ENCODE data around the gene KCNN4. TPM values are rescaled to one million over a fixed set of nuclear protein-coding genes. Genes with fewer than 3 reads are reported as not detected.
"Not testable (repeated sequence)": the region's sequence is repeated elsewhere in the genome, so short reads cannot be mapped to it uniquely, and the experiment has no call there.

Gene KCNN4
- total RNA-seq, 1 experiment from 2014 or later, result 30.3 TPM

DNA sequence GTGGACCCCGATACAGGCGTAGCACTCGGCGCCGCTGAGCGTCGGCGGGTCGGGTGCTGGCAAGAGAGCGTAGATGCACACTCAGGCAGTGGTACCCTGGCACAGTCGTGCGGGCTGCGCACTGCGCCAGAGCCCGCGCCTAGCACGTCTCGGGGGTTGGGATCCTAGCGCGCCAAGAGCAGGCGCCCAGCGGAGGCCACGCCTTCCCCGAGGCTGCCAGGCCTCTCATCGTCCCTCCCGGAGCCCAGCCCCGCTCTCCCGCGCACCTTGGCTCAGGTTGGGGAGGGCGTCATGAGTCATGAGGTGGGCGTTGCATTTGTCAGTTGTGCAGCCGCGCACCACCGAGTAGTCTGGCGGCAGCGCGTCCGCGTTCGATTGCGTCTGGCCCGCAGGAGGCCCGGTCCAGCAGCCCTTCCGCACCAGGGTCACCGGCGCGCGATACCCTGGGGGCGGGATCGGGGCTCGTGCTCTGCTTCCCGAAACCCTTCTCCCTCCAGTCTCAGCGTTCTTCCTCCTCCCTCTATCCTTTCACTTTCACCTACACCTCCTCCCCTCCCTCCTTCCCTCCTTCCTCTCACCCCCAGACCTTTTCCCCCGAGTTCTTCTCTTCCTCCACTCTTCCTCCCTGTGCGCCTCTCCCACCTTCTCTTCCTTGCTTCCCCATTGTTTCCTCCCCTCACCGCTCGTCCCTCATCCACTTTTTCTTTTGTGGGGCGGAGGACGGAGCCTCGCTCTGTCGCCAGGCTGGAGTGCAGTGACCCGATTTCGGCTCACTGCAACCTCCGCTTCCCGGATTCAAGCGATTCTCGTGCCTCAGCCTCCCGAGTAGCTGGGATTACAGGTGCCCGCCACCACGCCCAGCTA is 18.0 kb upstream of the KCNN4 start:
- DNase-seq (ENCODE audit: low read depth), result peak; percentile 78

- no peak for DNase-seq (ENCODE audit: low read depth)
These were observed 17.3 kb upstream of the KCNN4 start for GRCh38 chr19:43798026-43798545.

DNA sequence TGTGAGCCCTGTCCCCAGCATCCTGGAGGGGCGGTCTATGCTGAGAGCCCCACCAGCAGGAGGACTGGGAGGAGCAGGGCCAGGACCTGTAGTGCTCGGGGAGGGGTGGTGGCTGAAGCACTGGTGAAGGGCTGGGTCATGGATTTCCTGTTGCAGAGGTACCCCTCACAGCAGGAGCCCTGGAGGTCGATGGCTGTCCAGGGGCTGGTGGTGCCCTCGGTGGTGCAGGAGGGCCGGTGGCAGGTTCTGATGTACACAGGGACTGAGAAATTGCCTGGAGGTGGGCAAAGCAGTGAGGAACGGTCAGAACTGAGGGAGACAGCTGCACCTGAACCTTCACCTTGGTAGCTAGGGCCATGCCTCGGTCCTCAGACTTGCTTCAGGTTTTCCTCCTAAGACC is 16.8 kb upstream of the KCNN4 start:
- DNase-seq (ENCODE audit: low read depth), result no peak

DNA sequence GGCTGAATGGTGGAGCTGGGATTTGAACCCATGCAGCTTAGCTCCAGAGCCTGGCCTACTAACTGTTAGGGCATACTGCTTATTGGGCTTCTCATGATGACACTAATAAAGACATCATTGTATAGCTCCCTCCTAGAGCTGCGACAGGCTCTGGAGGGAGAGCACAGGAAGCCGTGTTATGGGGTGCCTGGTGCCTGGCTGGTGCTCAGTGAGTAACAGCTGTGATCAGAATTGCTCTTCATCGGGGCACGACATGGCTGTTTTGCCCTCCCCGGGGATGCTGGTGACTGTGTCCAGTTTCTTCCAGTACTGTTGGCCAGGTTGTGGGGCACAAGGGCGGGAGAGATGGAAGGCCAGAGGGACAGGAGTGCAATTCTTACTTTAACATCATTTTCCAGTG is 16.3 kb upstream of the KCNN4 start:
- DNase-seq (ENCODE audit: low read depth), result no peak

GRCh38 chr19:43790587-43790986 is 9.8 kb upstream of the KCNN4 start:
- DNase-seq (ENCODE audit: low read depth), result no peak

- peak; percentile 44 for DNase-seq (ENCODE audit: low read depth)
These were observed 8.3 kb upstream of the KCNN4 start for GRCh38 chr19:43789029-43789428.

GRCh38 chr19:43786665-43787064 is 5.9 kb upstream of the KCNN4 start:
- no peak for DNase-seq (ENCODE audit: low read depth)

DNA sequence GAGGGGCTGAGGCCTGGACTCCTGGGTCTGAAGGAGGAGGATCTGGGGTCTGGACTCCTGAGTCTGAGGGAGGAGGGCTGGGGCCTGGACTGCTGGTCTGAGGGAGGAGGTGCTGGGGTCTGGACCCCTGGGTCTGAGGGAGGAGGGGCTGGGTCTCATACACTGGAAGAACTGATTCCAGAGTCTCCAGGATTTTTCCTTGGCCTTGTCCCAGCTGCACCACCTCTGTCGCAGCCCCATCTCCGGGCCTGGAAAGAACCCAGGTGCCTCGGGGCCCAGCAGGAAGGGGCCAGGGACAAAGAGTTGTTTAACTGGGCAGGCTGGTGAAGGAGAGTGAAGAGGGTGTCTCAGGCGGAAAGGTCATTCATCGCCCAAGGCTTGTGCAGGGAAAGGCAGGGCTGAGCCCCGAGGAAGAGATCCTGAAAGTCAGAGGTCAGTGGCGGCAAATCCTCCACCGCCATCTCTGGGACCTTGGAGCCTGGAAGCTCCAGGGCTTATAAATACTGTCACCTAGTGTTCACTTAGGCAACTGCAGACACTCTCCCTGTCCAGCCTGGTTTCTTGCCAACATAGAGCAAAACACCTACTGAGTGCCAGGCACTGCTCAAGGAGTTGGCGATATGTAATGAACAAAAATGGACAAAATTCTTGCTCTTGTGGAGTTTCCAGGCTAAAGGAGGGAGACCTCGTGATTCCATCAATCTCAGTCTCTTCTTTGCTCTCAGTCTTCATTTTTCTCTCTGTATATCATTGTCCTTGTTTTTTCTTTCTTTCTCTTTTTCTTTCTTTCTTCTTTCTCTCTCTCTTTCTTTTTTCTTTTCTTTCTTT is 4.4 kb upstream of the KCNN4 start:
- DNase-seq (ENCODE audit: low read depth), result peak; percentile 89

GRCh38 chr19:43784241-43784980 is 3.6 kb upstream of the KCNN4 start:
- peak; percentile 95 for DNase-seq (ENCODE audit: low read depth)

DNA sequence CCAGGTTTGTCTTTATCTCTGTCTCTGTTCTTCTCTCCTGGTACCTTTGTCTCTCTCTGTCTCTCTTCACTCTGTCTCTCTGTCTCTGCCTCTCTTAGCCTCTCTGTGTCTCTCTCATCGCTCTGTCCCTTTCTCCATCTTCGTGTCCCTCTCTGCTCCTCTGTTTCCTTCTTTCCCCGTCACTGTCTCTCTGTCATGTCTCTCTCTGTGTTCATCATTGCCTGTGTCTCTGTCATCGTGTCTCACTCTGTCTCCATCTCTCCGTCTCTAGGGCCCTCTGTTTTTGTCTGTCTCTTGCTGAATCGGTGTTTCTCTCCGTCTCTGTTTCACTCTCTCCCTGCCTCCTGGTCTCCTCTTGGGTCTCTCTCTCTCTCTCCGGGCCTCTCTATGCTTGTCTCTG is 2.9 kb upstream of the KCNN4 start:
- no peak for DNase-seq (ENCODE audit: low read depth)

GRCh38 chr19:43782689-43783231 is 2.0 kb upstream of the KCNN4 start:
- no peak for DNase-seq (ENCODE audit: low read depth)

GRCh38 chr19:43782311-43782660 is 1.5 kb upstream of the KCNN4 start:
- no peak for DNase-seq (ENCODE audit: low read depth)

DNA sequence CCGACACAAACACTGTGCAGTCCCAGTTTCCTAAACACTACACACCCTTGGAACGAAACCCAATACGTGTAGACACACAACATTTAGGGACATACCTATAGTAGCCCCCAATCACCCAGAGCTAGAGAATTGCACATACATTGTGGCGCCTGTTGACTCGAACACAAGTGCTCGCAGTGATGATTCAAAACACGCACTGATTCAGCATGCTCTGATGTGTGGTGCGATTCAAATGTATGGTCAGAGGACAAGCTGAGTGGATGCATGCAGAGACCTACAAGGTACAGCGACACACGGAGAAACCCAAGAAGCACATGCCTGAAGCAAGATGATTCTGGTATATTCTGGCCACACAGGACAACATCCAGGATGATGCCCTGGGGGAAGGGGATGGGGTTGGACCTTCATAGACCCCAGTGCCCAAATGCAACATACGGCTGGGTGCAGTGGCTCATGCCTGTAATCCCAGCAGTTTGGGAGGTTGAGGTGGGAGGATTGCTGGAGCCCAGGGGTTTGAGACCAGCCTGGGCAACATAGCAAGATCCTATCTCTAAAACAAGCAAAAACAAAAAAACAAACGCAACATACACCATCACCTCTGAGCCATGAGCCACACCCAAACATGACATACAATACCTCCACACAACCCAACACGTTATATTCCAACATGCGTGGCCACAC is 997 bp upstream of the KCNN4 start:
- no peak for DNase-seq (ENCODE audit: low read depth)

- peak; percentile 42 for DNase-seq (ENCODE audit: low read depth)
These were observed 953 bp downstream of the KCNN4 start for GRCh38 chr19:43779820-43780219.

DNA sequence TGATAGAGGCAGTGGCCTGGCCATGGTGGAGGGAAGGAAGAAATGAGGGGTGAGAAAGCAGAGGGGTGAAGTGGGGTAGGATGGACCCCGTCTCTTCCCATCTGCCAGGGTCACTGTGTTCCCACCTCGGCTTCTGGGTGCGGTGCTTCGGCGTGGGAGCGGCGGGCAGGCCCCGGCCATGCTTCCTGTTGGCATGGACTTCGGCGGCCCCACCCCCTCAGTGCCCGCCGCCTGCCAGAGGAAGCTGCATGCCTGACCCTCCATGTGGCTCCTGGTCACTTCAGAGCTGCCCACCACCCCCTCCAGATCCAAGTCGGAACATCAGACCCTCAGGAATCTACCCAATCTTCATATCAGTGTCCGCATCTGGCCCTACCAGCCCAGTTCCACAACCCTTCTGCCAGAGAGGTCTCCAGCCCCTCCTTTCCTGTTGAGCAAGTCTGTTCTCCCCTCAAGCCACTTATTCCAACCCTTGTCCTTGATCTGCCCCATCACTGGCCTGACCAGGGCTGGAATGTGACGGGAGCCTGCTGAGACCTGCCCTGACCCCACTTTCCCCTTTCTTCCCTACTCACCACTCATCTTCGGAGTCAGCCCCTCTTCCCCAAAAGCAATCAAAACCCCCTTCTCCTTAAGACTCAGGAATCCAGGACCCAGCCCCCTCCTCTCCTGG is 1.5 kb downstream of the KCNN4 start:
- DNase-seq (ENCODE audit: low read depth), result no peak

- DNase-seq (ENCODE audit: low read depth), result no peak
These were observed 2.1 kb downstream of the KCNN4 start for GRCh38 chr19:43778651-43779050.

- DNase-seq (ENCODE audit: low read depth), result peak; percentile 90
These were observed 3.5 kb downstream of the KCNN4 start for GRCh38 chr19:43777163-43777695.

- no peak for DNase-seq (ENCODE audit: low read depth)
These were observed 4.5 kb downstream of the KCNN4 start for GRCh38 chr19:43776286-43776685.

- DNase-seq (ENCODE audit: low read depth), result no peak
These were observed 5.4 kb downstream of the KCNN4 start for GRCh38 chr19:43775299-43775890.

DNA sequence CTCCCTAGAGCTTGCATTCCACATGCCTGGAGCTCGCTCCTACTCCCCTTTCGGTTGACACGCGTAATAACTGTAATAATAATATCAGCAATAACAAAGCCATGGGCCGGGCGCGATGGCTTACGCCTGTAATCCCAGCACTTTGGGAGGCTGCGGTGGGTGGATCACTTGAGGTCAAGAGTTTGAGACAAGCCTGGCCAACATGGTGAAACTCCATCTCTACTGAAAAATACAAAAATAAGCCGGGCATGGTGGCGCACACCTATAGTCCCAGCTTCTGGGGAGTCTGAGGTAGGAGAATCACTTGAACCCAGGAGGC is 5.9 kb downstream of the KCNN4 start:
- DNase-seq (ENCODE audit: low read depth), result not testable (repeated sequence)
